ENCODE data around the gene CNIH2.
"Not testable (repeated sequence)": the region's sequence is repeated elsewhere in the genome, so short reads cannot be mapped to it uniquely, and the experiment has no call there.

The CNIH2 gene

DNA sequence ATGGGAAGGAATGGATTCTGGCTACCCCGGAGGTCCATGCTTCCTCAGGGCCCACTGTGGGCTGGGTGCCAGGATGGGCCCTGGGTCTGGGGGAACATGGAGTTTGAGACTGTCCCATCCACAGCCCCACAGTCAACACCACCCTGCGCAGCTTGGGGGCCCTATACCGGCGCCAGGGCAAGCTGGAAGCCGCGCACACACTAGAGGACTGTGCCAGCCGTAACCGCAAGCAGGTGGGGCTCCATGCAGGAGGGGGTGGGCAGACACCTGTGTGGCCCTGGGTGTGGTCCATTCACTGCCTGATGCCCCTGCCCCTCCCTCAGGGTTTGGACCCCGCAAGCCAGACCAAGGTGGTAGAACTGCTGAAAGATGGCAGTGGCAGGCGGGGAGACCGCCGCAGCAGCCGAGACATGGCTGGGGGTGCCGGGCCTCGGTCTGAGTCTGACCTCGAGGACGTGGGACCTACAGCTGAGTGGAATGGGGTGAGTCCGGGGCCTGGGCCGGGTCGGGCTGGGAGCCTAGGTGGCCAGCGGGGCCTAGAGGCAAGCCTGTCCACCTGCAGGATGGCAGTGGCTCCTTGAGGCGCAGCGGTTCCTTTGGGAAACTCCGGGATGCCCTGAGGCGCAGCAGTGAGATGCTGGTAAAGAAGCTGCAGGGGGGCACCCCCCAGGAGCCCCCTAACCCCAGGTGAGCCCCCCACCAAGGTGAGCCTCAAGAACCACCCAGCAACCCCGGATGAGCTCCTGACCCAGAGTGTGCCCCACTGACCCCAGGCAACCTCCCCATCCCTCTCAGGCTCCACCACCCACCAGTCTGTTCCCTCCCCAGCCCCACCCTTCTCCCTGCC lies 12.2 kb upstream of the CNIH2 start:
- Mint-ChIP-seq H3K4me3 (no peak overlapping the region), H3K4me1 (ENCODE audit: low read depth) (peaks cover 22% of the 10 kb centered on the region), H3K9me3 (no peaks in the 10 kb centered on the region), H3K27me3 (ENCODE audit: low read depth) (no peaks in the 10 kb centered on the region), H3K36me3 (ENCODE audit: low read depth) (peaks cover 17% of the 10 kb centered on the region), H3K27ac (no peak overlapping the region)

DNA sequence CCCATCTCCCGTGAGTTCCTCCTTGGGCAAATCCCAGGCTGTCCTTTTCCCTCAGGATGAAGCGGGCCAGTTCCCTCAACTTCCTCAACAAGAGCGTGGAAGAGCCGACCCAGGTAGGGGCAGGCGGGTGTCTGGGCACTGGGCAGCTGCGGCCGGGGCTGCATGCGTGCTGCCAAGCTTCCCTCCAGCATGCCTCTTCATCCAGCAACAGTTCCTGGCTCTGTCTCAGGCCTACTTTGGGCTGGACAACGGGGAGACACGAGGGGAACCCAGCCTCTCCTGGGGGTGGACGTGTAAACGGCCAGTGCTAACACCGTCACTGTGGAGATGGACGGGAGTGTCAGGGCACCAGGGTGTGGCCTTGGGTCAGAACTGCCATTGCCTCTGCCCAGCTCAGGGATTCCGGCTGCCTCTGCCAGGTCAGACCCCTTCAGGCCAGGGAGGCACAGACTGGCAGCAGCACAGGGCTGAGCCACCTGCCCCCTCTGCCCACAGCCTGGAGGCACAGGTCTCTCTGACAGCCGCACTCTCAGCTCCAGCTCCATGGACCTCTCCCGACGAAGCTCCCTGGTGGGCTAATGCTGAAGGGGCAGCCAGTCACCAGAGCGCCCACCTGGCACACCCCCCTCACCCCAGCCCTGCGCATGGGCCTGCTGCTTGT lies 11.5 kb upstream of the CNIH2 start:
- peaks cover 19% of the 10 kb centered on the region for H3K36me3 Mint-ChIP-seq (ENCODE audit: low read depth)
- no peaks in the 10 kb centered on the region for H3K27me3 Mint-ChIP-seq (ENCODE audit: low read depth)
- H3K4me3 Mint-ChIP-seq = no peak overlapping the region
- H3K27ac Mint-ChIP-seq = peak overlapping the region; percentile 71
- peaks cover 24% of the 10 kb centered on the region for H3K4me1 Mint-ChIP-seq (ENCODE audit: low read depth)
- H3K9me3 Mint-ChIP-seq = no peaks in the 10 kb centered on the region

DNA sequence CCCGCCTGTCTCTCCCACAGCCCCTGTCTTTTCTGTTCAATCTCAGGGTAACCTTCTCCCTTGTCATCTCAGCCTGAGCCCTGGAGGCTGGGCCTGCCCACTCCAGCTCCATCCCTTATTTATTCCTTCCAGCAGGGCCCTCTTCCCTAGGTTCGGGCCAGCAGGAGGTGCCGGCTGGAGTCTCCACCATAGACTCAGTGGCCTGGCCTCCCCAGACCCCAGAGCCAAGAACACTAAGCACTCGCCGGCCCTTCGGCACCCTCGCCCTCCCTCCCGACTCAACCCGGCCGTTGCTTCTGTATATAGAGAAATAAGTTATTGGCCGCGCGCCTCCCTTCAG lies 11.0 kb upstream of the CNIH2 start:
- H3K4me3 Mint-ChIP-seq = peak overlapping the region; percentile 56
- peaks cover 25% of the 10 kb centered on the region for H3K4me1 Mint-ChIP-seq (ENCODE audit: low read depth)
- peak overlapping the region; percentile 71 for H3K27ac Mint-ChIP-seq
- peaks cover 20% of the 10 kb centered on the region for H3K36me3 Mint-ChIP-seq (ENCODE audit: low read depth)
- H3K27me3 Mint-ChIP-seq (ENCODE audit: low read depth) = no peaks in the 10 kb centered on the region
- H3K9me3 Mint-ChIP-seq = no peaks in the 10 kb centered on the region

DNA sequence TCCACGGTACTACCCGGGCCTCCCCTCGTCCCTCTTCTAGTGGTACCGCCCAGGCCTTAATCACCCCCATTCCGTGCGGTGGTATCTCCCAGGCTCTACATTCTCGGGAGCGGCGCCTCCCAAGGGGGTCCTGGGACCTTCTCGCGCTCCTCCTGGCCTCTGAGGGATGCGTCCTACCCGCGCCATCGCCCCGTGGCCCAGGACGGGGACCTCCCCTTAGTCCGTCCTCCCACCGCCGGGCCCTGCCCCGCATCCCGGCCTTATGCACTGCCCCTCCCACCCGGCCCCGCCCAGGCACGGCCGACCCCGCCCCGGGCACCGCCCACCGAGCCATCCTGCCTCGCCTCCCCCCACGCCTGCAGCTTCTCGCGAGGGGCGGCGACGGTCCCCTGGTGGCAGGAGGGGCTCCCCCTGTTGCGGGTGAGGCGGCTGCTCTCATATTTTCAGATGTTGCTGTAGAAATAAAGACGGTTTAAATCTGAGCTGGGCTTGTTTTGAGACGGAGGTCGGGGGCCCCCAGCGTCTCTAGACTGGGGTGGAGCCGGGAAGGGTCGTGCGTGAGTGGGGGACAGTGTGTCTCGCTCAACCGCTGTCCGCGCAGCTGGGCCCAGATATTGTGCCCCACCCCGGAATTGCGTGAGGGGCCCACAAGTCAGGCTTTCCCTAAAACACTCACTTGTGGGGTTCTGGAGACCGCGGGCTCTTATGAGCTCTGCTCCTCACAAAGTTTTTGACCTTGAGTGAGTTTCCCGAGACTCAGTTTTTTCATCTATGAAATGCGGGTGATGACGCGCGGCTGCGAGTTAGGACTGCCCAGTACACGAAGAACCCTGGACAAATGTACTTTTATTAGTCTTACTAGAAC lies 10.4 kb upstream of the CNIH2 start:
- Mint-ChIP-seq H3K27me3 (ENCODE audit: low read depth) (no peaks in the 10 kb centered on the region), H3K4me1 (ENCODE audit: low read depth) (peaks cover 28% of the 10 kb centered on the region), H3K36me3 (ENCODE audit: low read depth) (peaks cover 20% of the 10 kb centered on the region), H3K9me3 (no peaks in the 10 kb centered on the region), H3K27ac (peak overlapping the region; percentile 95), H3K4me3 (peak overlapping the region; percentile 99)

DNA sequence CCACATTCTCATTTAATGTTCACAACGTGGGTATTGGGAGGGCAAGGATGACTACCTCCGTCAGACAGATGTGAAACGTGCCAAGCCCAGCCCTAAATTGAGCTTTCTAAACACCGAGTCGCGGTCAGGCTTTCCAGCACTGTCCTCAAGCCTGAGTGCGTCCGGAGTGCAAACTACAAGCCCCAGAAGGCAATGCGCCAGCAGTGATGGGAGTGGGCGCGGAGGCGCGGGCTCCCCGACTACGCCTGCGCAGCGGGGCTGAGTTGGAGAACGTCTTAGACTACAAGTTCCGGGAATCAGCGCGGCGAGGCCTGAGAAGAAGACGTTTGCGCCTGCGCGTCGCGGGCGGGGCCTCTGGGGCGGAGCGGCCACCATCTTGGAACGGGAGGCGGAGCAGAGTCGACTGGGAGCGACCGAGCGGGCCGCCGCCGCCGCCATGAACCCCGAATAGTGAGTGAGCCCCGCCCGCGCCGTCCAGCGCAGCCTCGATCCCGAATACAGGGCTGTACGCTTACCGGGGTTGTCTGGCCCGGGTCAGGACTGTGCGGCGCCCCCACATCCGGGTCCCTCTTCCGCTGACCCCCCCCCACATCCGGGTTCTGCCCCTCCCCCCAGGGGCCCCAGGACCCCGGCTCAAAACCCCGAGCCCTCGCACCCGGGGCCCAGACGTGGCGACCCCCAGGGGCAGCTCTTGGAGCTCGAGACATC lies 9.6 kb upstream of the CNIH2 start, which contains the start of gene RAB1B:
TSS of gene RAB1B (plus strand) at position 396 of the 708 bp plus-strand sequence. CDS start at position 437, 41 bp downstream.
- Mint-ChIP-seq H3K9me3 (no peaks in the 10 kb centered on the region), H3K27me3 (ENCODE audit: low read depth) (no peaks in the 10 kb centered on the region), H3K27ac (peak within 1 kb of the TSS; percentile 97), H3K36me3 (ENCODE audit: low read depth) (peaks cover 27% of the 10 kb centered on the region), H3K4me1 (ENCODE audit: low read depth) (peaks cover 30% of the 10 kb centered on the region), H3K4me3 (peak within 1 kb of the TSS; percentile 99)

DNA sequence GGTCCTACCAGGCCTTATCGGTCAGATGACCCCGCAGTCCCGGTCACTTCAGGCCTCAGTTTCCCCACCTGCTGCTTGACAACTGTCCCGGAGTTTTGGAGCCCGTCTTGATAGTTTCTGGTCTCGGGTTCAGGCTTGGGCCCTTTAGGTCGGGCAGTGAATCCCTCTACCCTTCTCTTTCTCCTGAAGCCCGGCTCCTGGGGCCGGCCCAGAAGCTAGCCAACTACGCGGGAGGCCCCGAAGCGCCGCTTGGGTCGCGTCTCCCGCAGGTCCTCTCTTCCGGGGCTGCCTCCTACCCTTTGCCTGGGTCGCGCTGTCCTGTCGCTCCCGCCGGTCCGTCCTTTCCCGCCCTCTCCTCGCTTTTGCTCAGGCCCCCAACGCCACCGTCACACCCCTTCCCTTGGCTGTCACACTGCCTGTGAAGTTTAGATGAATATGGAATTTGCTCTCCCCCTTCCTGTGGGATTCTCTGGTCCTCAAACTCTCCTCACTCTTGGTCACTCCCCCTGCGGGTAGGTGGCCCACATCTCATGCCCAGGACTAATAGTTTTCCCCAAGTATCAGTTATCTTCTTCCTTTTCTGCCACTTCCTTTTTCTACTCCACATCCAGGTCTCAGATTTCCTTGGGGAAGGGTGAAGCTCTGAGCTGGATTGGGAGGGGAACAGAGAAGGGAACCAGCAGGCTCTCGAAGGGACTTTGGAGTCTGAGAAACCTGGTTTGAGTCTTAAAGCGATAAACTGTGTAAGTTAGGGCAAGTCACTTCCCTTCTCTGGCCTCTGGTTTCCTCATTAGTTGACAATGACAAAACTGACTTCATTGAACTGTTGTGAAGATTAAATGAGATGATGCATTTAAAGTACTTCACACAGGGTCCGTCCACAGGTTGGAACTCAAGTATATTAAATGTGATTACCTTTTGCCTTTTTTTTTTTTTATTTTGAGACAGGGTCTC lies 8.7 kb upstream of the CNIH2 start:
- Mint-ChIP-seq H3K4me3 (peak overlapping the region; percentile 99), H3K36me3 (ENCODE audit: low read depth) (peaks cover 32% of the 10 kb centered on the region), H3K9me3 (no peaks in the 10 kb centered on the region), H3K27ac (peak overlapping the region; percentile 97), H3K4me1 (ENCODE audit: low read depth) (peaks cover 32% of the 10 kb centered on the region), H3K27me3 (ENCODE audit: low read depth) (no peaks in the 10 kb centered on the region)

DNA sequence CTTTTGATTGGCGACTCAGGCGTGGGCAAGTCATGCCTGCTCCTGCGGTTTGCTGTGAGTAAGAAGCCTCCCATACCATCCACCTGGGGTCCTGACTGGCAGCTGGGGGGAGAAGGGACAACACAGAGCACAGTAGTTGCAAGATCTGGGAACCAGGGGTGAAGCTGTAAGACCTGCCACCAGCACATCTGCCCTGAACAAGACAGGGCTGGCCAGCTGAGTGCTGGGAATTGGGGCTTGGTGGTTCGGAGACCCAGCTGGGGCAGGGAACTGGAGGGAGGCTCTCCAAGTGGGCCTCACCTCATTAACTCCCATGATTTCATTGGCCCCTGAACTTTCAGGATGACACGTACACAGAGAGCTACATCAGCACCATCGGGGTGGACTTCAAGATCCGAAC lies 6.2 kb upstream of the CNIH2 start:
- Mint-ChIP-seq H3K4me1 (ENCODE audit: low read depth) (peaks cover 32% of the 10 kb centered on the region), H3K4me3 (peak overlapping the region; percentile 42), H3K27ac (no peak overlapping the region), H3K36me3 (ENCODE audit: low read depth) (peaks cover 44% of the 10 kb centered on the region), H3K9me3 (no peaks in the 10 kb centered on the region), H3K27me3 (ENCODE audit: low read depth) (no peaks in the 10 kb centered on the region)

DNA sequence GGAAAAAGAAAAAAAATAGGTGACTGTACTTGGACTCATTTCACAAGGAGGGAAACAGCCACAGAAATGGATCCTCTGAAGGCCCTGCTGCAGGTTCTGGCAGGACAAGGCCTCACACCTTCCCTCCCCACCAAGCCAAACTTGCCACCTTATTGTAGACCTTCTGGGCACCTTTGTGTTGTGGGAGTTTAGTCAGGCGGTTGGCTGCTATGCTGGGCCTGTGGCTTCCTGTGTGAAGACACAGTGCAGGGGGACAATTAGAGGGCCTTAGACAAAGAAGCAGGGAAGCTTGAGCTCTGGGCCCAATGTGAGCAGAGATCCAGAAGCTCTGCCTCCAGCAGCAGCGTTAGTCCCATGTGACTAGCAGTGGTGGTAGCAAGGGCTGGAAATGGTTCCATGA lies 5.4 kb upstream of the CNIH2 start:
- Mint-ChIP-seq H3K4me1 (ENCODE audit: low read depth) (peaks cover 29% of the 10 kb centered on the region), H3K27me3 (ENCODE audit: low read depth) (no peaks in the 10 kb centered on the region), H3K9me3 (no peaks in the 10 kb centered on the region), H3K36me3 (ENCODE audit: low read depth) (peaks cover 42% of the 10 kb centered on the region), H3K4me3 (no peak overlapping the region), H3K27ac (peak overlapping the region; percentile 43)

DNA sequence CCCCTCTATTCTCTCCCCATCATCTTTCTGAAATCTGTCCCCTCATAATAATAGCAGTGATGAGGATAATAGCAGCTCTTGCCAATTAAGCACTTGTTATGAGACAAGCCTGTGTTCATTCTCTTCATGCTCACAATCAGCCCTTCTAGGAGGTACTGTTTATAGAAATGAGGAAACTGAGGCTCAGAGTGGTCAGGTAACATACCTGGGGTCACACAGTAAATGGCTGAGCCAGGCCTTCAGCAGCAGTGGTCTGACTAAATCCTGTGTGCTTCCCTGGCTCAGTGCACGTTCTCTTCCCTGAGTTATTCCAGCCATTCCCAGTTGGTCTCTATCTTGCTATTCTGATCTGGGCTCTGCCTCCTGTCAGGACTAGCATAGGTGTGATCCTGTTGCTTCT lies 3.8 kb upstream of the CNIH2 start:
- Mint-ChIP-seq H3K27ac (no peak overlapping the region), H3K36me3 (ENCODE audit: low read depth) (peaks cover 39% of the 10 kb centered on the region), H3K4me1 (ENCODE audit: low read depth) (peaks cover 24% of the 10 kb centered on the region)

DNA sequence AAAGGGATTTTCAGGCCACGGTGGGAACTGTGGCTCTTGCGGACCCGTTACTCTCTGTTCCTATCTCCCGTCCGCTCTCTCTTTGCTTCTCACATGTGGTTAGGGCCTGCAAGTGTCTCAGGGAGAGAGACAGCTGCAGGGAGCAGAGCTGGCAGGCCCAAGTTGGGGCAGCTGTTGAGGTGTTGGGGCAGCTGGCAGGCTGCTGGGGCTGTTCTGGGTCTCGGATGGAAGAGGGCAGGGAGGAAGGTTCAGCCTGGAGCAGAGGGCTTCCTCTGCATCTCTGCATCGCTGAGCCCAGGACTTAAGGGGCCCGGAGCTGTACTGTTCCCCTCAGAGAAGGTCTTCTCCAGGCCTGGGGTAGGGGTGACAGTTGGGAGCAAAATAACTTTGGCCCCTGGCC lies 2.6 kb upstream of the CNIH2 start:
- Mint-ChIP-seq H3K4me1 (ENCODE audit: low read depth) (peaks cover 19% of the 10 kb centered on the region), H3K27me3 (ENCODE audit: low read depth) (peaks cover 5% of the 10 kb centered on the region), H3K27ac (no peak overlapping the region), H3K9me3 (no peaks in the 10 kb centered on the region), H3K36me3 (ENCODE audit: low read depth) (peaks cover 34% of the 10 kb centered on the region), H3K4me3 (no peak overlapping the region)

More for the DNA sequence above, 3.8 kb upstream of the CNIH2 start:
- H3K27me3 Mint-ChIP-seq (ENCODE audit: low read depth) = no peaks in the 10 kb centered on the region
- no peaks in the 10 kb centered on the region for H3K9me3 Mint-ChIP-seq
- no peak overlapping the region for H3K4me3 Mint-ChIP-seq

DNA sequence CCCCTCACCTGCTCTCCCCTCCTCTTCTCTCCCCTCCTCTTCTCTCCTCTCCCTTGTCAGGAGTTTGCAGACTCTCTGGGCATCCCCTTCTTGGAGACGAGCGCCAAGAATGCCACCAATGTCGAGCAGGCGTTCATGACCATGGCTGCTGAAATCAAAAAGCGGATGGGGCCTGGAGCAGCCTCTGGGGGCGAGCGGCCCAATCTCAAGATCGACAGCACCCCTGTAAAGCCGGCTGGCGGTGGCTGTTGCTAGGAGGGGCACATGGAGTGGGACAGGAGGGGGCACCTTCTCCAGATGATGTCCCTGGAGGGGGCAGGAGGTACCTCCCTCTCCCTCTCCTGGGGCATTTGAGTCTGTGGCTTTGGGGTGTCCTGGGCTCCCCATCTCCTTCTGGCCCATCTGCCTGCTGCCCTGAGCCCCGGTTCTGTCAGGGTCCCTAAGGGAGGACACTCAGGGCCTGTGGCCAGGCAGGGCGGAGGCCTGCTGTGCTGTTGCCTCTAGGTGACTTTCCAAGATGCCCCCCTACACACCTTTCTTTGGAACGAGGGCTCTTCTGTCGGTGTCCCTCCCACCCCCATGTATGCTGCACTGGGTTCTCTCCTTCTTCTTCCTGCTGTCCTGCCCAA lies 1.9 kb upstream of the CNIH2 start:
- H3K36me3 Mint-ChIP-seq (ENCODE audit: low read depth) = peaks cover 33% of the 10 kb centered on the region
- no peak overlapping the region for H3K4me3 Mint-ChIP-seq
- peaks cover 18% of the 10 kb centered on the region for H3K4me1 Mint-ChIP-seq (ENCODE audit: low read depth)
- no peak overlapping the region for H3K27ac Mint-ChIP-seq
- H3K27me3 Mint-ChIP-seq (ENCODE audit: low read depth) = peaks cover 5% of the 10 kb centered on the region
- no peaks in the 10 kb centered on the region for H3K9me3 Mint-ChIP-seq

DNA sequence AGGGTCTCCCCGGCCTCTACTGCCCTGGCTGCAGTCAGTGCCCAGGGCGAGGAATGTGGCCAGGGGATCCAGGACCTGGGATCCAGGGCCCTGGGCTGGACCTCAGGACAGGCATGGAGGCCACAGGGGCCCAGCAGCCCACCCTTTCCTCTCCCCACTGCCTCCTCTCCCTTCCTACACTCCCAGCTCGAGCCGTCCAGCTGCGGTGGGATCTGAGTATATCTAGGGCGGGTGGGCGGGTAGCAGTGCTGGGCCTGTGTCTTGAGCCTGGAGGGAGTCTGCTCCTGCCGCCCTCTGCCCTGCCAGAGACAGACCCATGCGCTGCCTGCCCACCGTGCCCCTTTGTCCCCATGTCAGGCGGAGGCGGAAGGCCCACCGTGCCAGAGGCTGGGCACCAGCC lies 1.4 kb upstream of the CNIH2 start:
- peaks cover 36% of the 10 kb centered on the region for H3K36me3 Mint-ChIP-seq (ENCODE audit: low read depth)
- not testable (repeated sequence) for H3K27ac Mint-ChIP-seq

DNA sequence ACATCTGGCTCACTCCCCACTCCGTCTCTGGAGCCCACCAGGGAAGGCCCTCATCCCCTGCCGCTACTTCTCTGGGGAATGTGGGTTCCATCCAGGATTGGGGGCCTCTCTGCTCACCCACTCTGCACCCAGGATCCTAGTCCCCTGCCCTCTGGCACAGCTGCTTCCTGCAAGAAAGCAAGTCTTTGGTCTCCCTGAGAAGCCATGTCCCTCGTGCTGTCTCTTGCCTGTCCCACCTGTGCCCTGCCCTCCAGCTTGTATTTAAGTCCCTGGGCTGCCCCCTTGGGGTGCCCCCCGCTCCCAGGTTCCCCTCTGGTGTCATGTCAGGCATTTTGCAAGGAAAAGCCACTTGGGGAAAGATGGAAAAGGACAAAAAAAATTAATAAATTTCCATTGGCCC lies 911 bp upstream of the CNIH2 start:
- H3K4me3 Mint-ChIP-seq; H3K9me3 Mint-ChIP-seq; H3K27ac Mint-ChIP-seq; H3K27me3 Mint-ChIP-seq (ENCODE audit: low read depth): not testable (repeated sequence)
- H3K36me3 Mint-ChIP-seq (ENCODE audit: low read depth) = peaks cover 37% of the 10 kb centered on the region
- peaks cover 19% of the 10 kb centered on the region for H3K4me1 Mint-ChIP-seq (ENCODE audit: low read depth)

More for the DNA sequence above, 1.4 kb upstream of the CNIH2 start:
- H3K4me1 Mint-ChIP-seq (ENCODE audit: low read depth) = peaks cover 18% of the 10 kb centered on the region
- H3K9me3 Mint-ChIP-seq; H3K27me3 Mint-ChIP-seq (ENCODE audit: low read depth); H3K4me3 Mint-ChIP-seq: not testable (repeated sequence)
